HG02588 (cell line): ENCODE results near the gene PIGS.

Source experiments
- ATAC-seq: cut with Tn5 transposase; IDR thresholded peaks from one replicate; pipeline ENCODE4 v1.9.1; 2021; ENCODE audit warnings: mild to moderate bottlenecking, moderate library complexity; ENCODE audit not compliant: unreplicated experiment

PIGS gene

GRCh38 chr17:28511858-28512461, 59.4 kb downstream of the PIGS start:
- ATAC-seq, result no peak

- ATAC-seq, result no peak
These were observed 61.5 kb downstream of the PIGS start for GRCh38 chr17:28509789-28510188.

DNA sequence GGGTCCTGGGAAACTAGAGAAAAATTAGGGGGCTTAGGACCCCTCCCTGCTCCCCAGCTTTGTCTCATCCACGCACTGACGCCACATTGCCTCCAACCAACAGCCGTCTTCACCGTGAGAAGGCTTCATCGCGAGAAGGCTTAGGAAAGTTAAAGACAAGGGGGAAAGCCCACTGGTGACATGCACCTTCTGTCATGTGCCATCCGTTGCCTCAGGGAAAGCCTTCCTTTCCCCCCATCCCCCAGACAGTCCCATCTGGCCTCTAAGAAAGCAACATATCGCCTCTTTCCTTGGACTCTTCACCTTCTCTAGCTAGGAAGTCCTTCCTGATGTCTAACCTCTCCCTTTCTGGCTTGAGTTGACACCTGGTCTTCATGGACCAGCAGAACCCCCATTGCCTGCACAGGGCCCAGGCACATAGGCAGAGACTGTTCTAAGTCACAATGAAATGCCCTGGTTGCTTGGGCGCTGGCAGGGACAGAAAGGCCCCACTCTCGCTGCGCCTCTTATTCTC, 63.1 kb downstream of the PIGS start:
- no peak for ATAC-seq

DNA sequence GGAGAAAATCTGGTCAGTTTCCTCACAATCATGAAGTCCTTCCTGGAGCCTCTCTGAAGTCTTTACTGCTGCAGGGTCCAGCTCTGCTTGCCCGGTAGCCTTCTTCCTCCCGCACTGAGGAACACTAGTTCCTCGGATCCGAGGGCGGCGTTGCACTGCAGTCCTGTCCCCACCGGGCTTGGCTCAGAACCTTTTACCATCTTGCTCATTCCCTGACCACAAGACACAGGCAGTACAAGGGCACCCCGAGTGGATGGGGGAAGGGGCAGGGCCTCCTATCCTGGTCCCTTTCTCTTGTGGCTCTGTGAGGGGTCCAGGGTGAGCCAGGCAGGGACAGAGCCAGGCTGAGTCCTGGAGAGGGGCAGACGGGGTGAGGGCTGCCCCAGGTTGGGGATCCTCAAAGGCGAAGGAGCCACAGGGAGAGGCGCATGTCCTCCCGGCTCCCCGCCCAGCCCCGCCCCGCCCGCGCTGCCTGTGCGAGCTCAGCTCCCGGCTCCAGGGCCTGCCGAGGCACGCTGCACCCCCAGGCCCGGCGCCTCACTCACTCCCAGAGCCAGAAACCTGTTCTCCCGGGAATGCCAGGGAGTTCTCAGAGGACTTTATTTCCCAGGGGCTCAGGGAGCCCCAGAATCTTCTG, 63.6 kb downstream of the PIGS start:
- ATAC-seq, result no peak

DNA sequence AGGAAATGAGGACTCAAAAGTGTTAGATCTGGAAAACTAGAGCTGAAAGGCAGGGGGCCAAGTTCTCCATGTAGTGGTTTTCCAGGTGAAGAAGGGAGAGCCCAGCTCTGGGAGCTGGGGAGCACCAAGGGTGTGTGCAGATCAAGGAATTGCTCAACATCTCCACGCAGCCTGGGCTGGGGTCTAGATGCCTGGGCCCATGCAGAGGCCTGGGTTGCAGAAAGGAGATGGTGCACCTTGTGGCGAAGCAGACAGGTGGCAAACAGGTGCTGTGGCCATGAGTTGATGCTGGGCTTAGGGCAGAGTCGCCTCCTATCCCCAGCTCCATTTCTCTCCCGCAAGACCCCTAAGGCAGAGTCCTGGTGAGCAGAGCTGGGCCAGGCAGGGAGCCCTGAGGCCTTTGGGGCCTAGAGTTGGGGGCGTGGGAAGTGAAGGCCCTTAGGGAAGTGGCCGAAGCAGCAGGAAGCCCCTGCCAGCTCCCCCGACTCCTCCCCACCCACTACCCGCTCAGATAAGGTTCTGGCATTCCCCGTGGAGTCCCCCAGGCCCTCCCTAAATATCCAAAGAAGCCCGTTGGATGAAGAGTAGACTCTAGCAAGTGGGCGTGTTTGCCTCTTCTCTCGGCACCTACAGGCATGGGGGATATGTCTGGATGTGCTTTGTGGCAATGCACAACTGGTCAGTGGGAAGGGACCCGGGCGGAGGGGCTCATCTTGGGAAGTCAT, 64.4 kb downstream of the PIGS start:
- ATAC-seq, result no peak

DNA sequence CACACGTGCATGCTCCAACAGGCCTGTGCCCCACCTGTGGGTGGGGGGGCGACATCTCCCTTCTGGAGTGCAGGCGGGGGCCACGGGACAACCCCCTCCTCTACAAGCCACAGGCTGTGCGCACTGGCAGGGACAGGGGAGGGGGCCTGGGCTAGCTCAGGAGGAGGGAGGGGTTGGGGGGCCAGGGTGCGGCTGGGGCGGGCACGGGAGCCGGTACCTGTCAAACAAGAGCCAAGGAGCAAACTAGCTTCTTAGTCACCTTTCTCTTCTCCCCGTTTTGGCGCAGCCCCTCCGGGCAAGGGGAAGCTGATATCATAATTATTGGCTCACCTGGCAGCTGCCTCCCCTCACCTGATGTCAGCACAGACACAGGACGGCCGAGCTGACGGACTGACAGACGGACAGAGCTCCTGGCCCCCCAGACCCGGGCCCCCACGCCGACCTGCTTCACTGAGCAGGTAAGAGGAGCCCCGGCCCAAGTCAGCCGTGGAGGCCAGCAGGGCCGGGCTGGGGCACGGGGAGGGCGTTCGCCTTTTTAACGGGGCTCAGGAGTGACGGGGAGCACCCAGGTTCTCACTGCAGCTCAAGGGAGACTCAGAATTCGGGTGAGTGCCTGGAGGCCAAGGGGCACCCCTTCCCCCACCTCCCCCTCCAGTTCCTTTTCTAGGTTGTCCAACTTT, 65.2 kb downstream of the PIGS start, which contains the start of gene FOXN1:
TSS of gene FOXN1 (plus strand) at position 363 of the 680 bp plus-strand sequence. CDS start 17,622 bp downstream, outside the sequence.
- ATAC-seq, result no peak

- no peak for ATAC-seq
These were observed 67.9 kb downstream of the PIGS start for GRCh38 chr17:28503420-28503819.
